HG03565 (cell line): Measurements from ENCODE around the gene PLPP1.
"Not testable (repeated sequence)": the region's sequence is repeated elsewhere in the genome, so short reads cannot be mapped to it uniquely, and the experiment has no call there.

Experiments used
- ATAC-seq: cut with Tn5 transposase; IDR thresholded peaks from one replicate; pipeline ENCODE4 v1.9.1; 2021; ENCODE audit warnings: mild to moderate bottlenecking, moderate library complexity; ENCODE audit not compliant: unreplicated experiment

PLPP1 gene

GRCh38 chr5:55507574-55507973, 27.2 kb downstream of the PLPP1 start:
- no peak for ATAC-seq

GRCh38 chr5:55505711-55506110, 29.1 kb downstream of the PLPP1 start:
- ATAC-seq = not testable (repeated sequence)

- ATAC-seq = not testable (repeated sequence)
These were observed 30.8 kb downstream of the PLPP1 start for GRCh38 chr5:55503917-55504316.

GRCh38 chr5:55502759-55503158, 32.0 kb downstream of the PLPP1 start:
- ATAC-seq = no peak

GRCh38 chr5:55498457-55498856, 36.3 kb downstream of the PLPP1 start:
- ATAC-seq = no peak

GRCh38 chr5:55497712-55498111, 37.1 kb downstream of the PLPP1 start:
- no peak for ATAC-seq

- ATAC-seq = no peak
These were observed 39.5 kb downstream of the PLPP1 start for GRCh38 chr5:55495216-55495615.

- no peak for ATAC-seq
These were observed 42.3 kb downstream of the PLPP1 start for GRCh38 chr5:55492449-55492848.

GRCh38 chr5:55485073-55485472, 49.7 kb downstream of the PLPP1 start:
- no peak for ATAC-seq

GRCh38 chr5:55484531-55484930, 50.2 kb downstream of the PLPP1 start:
- ATAC-seq = no peak

GRCh38 chr5:55483885-55484284, 50.9 kb downstream of the PLPP1 start:
- no peak for ATAC-seq

GRCh38 chr5:55481293-55481855, 53.4 kb downstream of the PLPP1 start:
- no peak for ATAC-seq

GRCh38 chr5:55480781-55481180, 54.0 kb downstream of the PLPP1 start:
- no peak for ATAC-seq

GRCh38 chr5:55472642-55473041, 62.1 kb downstream of the PLPP1 start:
- no peak for ATAC-seq

GRCh38 chr5:55471468-55471867, 63.3 kb downstream of the PLPP1 start:
- ATAC-seq = no peak

GRCh38 chr5:55470282-55470681, 64.5 kb downstream of the PLPP1 start:
- ATAC-seq = no peak

GRCh38 chr5:55469839-55470238, 64.9 kb downstream of the PLPP1 start:
- ATAC-seq = no peak

- ATAC-seq = no peak
These were observed 66.8 kb downstream of the PLPP1 start for GRCh38 chr5:55467862-55468551.

- no peak for ATAC-seq
These were observed 71.2 kb downstream of the PLPP1 start for GRCh38 chr5:55463613-55464012.

- ATAC-seq = no peak
These were observed 75.2 kb downstream of the PLPP1 start for GRCh38 chr5:55459572-55459971.

- no peak for ATAC-seq
These were observed 78.4 kb downstream of the PLPP1 start for GRCh38 chr5:55456216-55456895.

GRCh38 chr5:55454282-55454681, 80.5 kb downstream of the PLPP1 start:
- ATAC-seq = no peak
